ENCODE measurements around the gene ETDC. TPM values are rescaled to one million over a fixed set of nuclear protein-coding genes. Genes with fewer than 3 reads are reported as not detected.

ETDC gene
- total RNA-seq, 1 experiment from 2014 or later, result not detected

DNA sequence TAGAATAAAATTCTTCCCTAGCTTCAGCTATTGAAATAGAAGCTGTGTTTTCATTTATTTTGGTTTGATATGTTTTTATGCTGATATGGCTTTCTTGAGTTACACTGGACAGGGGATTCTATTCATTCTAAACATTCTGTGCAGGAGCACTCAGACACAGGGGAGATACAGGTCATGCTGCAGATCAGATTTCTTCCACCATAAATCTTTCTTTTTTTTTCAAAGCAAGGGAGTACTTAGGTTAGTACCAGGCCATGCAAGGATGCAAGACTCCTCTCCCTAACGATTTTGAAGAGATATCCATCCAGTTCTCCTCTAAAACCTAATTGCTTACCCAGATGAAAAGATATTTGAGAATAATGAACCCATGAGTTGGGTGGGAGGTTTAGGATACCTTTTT, 21.4 kb downstream of the ETDC start:
- H3K4me1 Mint-ChIP-seq, result peaks cover 9 to 10% of the 10 kb centered on the region in 2 experiments
- H3K4me2 ChIP-seq (ENCODE audit: insufficient read depth, insufficient read length, low read length), result no peak overlapping the region
- H2BK12ac ChIP-seq (ENCODE audit: insufficient read length, low read depth, low read length), result no peak overlapping the region
- peaks cover 19 to 57% (median 32%) of the 10 kb centered on the region in 3 experiments for H3K36me3 Mint-ChIP-seq (ENCODE audit: insufficient read depth in 1 of 3, low read depth in 3 of 3)
- H3K27ac ChIP-seq (ENCODE audit: insufficient read length, low read depth, low read length), result no peak overlapping the region
- H3K9ac ChIP-seq (ENCODE audit: extremely low read depth, insufficient read length, low read length), result no peak overlapping the region
- no peak overlapping the region for H3T11ph ChIP-seq (ENCODE audit: low read length)
- H3K4me3 Mint-ChIP-seq, result no peak overlapping the region
- no peak overlapping the region for H4K8ac ChIP-seq (replicated peaks; ENCODE audit: insufficient read length, low read depth, low read length)
- peaks cover 71% of the 10 kb centered on the region in 2 experiments for H3K9me3 Mint-ChIP-seq
- H3K14ac ChIP-seq (ENCODE audit: insufficient read depth, low read length), result no peak overlapping the region
- H3K27ac Mint-ChIP-seq, result no peak overlapping the region
- H3K23me2 ChIP-seq (ENCODE audit: insufficient read length, low read depth, low read length, poor library complexity, severe bottlenecking), result no peaks in the 10 kb centered on the region
- TF ChIP-seq, protein P1, sequence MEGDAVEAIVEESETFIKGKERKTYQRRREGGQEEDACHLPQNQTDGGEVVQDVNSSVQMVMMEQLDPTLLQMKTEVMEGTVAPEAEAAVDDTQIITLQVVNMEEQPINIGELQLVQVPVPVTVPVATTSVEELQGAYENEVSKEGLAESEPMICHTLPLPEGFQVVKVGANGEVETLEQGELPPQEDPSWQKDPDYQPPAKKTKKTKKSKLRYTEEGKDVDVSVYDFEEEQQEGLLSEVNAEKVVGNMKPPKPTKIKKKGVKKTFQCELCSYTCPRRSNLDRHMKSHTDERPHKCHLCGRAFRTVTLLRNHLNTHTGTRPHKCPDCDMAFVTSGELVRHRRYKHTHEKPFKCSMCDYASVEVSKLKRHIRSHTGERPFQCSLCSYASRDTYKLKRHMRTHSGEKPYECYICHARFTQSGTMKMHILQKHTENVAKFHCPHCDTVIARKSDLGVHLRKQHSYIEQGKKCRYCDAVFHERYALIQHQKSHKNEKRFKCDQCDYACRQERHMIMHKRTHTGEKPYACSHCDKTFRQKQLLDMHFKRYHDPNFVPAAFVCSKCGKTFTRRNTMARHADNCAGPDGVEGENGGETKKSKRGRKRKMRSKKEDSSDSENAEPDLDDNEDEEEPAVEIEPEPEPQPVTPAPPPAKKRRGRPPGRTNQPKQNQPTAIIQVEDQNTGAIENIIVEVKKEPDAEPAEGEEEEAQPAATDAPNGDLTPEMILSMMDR (conservative IDR thresholded peaks at IDR 0.05), result no peak
- no peaks in the 10 kb centered on the region for H4K20me1 ChIP-seq (ENCODE audit: control insufficient read depth, insufficient read depth, insufficient read length)
- H2BK15ac ChIP-seq (ENCODE audit: low read depth, low read length), result no peak overlapping the region
- H3K27me3 Mint-ChIP-seq (ENCODE audit: low read depth), result peaks cover 2% of the 10 kb centered on the region; the same call in 1 of the 2 replicates
- WGBS (ENCODE audit: extremely low coverage, insufficient read length, low lambda C conversion rate), result no CpG with 5 or more reads among the region's 1 CpG
- no peak overlapping the region for H2AFZ ChIP-seq (ENCODE audit: low read length)
- no peaks in the 10 kb centered on the region for H3K27me3 ChIP-seq (ENCODE audit: insufficient read depth, low read length)
- no peak overlapping the region for H2BK5ac ChIP-seq (ENCODE audit: insufficient read length, low read length)
- H4K5ac ChIP-seq (ENCODE audit: insufficient read length, low read depth, low read length), result no peak overlapping the region
- no peak overlapping the region for H4K91ac ChIP-seq (ENCODE audit: insufficient read length, low read depth, low read length)
- no peak overlapping the region for H2BK120ac ChIP-seq (ENCODE audit: low read depth, low read length, poor library complexity, severe bottlenecking)
- H3K56ac ChIP-seq (ENCODE audit: insufficient read length, low read depth, low read length), result no peak overlapping the region
- H3K79me2 ChIP-seq (ENCODE audit: insufficient read depth, low read length), result no peaks in the 10 kb centered on the region
- no peak overlapping the region for H3K18ac ChIP-seq (ENCODE audit: insufficient read length, low read depth, low read length)
- peaks cover 3% of the 10 kb centered on the region for H3K79me1 ChIP-seq (ENCODE audit: insufficient read depth, low read depth, low read length, poor library complexity, severe bottlenecking)
- H3K4me1 ChIP-seq (ENCODE audit: insufficient read depth, low read length), result no peaks in the 10 kb centered on the region
- H2AK5ac ChIP-seq (ENCODE audit: insufficient read length, low read length), result no peak overlapping the region
- no peak for DNase-seq
- no peak overlapping the region for H3K4ac ChIP-seq (ENCODE audit: low read depth, low read length)
- peaks cover 36% of the 10 kb centered on the region for H3K9me3 ChIP-seq (ENCODE audit: control insufficient read depth, low read depth, low read length)
- H2BK20ac ChIP-seq (ENCODE audit: low read depth, low read length, poor library complexity, severe bottlenecking), result no peak overlapping the region
- no peak overlapping the region for H3K23ac ChIP-seq (ENCODE audit: insufficient read length, low read depth, low read length)

Data from H9 (cell line).